EL (cell line): ENCODE data around the gene ATP11C.
"Not testable (repeated sequence)": the region's sequence is repeated elsewhere in the genome, so short reads cannot be mapped to it uniquely, and the experiment has no call there.

Experiments
- DNase-seq: peaks from one replicate; pipeline ENCODE4 v3.0.0-alpha.2; 2016

Gene ATP11C

GRCh38 chrX:139932901-139933796 is at the start of gene ATP11C:
ATP11C (minus strand) TSS chrX:139933053; CDS start chrX:139932042, 1,011 bp downstream.
- peak; percentile 87 for DNase-seq

- no peak for DNase-seq
These were observed 41.6 kb upstream of the ATP11C start for GRCh38 chrX:139974471-139974870.

DNA sequence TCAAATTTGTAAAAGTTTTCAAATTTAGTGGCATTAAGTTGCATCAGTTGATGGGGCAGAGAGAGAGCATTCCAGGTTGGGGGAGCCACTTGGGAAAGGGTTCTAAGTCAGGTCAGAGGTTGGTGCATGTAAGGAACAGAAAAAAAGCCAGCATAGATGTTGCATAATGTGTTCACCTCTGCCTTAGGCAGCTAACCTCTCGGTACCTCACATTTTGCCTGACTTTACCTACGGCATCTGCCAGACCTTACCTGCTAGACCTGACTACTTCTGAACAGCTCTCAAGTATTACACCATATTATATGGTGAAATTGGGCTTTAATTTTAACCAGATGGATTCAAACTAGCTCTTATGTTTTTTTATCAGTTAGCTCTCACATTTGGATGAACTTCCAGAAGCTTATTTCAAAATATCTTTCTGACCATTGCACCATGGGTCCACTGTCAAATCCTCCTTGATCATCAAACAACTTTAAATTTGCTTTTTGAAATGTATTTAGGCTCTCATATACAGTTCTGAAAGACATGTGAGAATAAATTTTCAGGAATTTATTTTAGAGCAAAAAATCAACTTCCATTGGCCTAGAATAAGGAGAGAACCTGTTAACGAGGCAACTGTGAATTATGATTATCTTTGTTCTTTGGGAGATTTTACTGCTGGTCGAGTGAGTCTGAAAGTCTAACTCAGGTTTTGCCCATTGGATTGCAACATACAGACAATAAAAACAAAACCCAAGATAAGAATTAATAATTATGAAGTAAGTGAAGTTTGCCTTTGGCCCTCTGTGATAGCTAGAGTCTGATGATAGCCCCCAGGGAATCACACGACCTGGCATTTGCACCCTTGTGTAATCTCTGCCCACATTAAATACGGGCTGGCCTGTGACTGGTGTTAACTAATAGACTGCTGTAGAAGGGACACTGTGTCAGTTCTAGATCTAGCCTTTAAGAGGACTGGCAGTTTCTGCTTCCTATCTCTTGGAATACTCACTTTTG is 40.1 kb upstream of the ATP11C start:
- DNase-seq, result no peak

DNA sequence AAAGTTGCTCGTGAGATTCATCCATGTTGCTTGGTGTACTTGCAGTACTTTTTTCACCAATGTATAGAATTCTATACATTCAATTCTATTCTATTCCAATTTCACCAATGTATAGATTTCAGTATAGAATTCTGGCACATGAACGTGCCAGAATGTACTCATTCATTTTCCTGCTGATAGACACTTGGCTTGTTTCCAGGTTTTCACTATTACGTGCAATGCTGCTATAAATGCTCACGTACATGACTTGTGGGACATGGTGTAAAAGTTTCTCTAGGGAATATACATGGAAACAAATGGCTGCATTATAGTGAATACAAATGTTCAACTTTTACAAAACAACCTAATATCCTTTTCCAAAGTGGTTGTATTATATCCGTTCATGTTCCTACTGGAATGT is 39.3 kb upstream of the ATP11C start:
- no peak for DNase-seq

- no peak for DNase-seq
These were observed 38.5 kb upstream of the ATP11C start for GRCh38 chrX:139971394-139971749.

GRCh38 chrX:139969286-139969685 is 36.4 kb upstream of the ATP11C start:
- DNase-seq, result no peak

DNA sequence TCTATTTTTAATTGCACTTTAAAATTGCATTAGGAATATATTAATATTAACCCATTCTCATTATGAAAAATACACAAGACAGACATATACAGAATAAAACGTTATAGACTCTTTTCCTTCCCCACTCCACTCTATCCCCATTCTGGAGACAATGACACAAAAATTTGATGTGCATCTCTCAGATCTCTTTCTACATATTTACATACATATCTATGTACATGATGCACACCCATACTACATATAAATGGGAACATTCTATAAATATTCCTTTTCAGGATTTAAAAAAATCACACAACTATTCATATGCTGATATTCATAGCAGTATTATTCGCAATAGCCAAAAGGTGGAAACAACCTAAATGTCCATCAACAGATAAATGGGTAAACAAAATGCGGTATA is 34.9 kb upstream of the ATP11C start:
- no peak for DNase-seq

DNA sequence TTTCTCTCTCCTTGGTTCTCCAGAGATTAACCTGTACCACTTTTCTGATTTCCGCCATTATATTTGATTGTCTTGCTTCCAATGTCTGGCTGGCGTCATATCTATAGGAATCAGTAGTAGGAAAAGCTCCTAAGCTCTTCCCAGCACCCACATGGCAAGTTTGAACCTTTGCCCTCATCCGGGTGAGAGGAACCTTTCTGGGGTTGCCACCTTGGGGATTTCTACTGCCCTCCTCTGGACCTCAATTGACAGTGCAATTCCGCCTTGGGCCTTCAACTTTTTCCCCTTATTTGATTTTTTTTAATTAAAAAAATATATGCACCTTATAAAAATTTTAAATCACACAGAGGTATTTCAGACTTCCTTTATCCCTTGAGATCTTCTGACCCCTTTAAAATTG is 34.4 kb upstream of the ATP11C start:
- DNase-seq, result peak; percentile 8

GRCh38 chrX:139966159-139966558 is 33.3 kb upstream of the ATP11C start:
- not testable (repeated sequence) for DNase-seq

DNA sequence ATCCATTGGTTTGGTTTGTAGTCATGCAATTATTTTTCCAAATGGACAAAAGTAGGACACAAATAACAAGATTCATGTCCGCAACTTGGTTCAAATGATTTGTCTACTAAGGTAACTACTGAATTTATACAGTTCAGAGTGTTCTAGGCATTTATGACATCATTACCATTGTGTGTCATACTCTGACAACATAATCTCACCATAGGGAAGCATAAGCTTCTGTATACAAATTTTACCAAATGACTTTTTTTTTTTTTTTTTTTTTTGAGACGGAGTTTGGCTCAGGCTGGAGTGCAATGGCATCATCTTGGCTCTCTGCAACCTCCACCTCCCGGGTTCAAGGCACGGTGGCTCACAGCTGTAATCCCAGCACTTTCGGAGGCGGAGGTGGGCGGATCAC is 32.6 kb upstream of the ATP11C start, which contains the start of gene CXorf66:
CXorf66 (minus strand) TSS at position 101 of the 400 bp plus-strand sequence; CDS start at position 76, 25 bp downstream.
- DNase-seq, result no peak

- DNase-seq, result not testable (repeated sequence)
These were observed 28.2 kb upstream of the ATP11C start for GRCh38 chrX:139961091-139961490.

GRCh38 chrX:139949703-139950102 is 16.9 kb upstream of the ATP11C start:
- no peak for DNase-seq

GRCh38 chrX:139945075-139945474 is 12.2 kb upstream of the ATP11C start:
- DNase-seq, result no peak

- no peak for DNase-seq
These were observed 3.4 kb upstream of the ATP11C start for GRCh38 chrX:139936259-139936658.

DNA sequence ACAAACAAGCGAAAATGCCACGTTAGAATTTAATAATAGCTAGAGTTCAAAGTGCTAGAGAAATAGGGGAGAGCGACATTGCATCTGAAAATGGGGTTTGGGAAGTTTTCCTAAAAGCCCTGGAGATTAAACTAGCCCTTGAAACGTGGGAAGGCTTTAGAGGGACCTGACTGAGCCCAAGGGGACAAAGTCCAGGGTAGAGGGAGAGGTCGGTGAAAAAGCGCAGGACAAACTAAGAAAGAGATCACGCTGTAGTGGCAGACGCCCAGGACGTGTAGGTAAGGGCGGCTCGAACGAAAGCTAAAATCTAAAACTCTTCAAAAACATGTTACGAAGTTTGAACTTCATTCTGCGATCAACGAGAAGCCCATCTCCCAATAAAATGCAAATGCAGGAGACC is 1.1 kb upstream of the ATP11C start:
- DNase-seq, result no peak

DNA sequence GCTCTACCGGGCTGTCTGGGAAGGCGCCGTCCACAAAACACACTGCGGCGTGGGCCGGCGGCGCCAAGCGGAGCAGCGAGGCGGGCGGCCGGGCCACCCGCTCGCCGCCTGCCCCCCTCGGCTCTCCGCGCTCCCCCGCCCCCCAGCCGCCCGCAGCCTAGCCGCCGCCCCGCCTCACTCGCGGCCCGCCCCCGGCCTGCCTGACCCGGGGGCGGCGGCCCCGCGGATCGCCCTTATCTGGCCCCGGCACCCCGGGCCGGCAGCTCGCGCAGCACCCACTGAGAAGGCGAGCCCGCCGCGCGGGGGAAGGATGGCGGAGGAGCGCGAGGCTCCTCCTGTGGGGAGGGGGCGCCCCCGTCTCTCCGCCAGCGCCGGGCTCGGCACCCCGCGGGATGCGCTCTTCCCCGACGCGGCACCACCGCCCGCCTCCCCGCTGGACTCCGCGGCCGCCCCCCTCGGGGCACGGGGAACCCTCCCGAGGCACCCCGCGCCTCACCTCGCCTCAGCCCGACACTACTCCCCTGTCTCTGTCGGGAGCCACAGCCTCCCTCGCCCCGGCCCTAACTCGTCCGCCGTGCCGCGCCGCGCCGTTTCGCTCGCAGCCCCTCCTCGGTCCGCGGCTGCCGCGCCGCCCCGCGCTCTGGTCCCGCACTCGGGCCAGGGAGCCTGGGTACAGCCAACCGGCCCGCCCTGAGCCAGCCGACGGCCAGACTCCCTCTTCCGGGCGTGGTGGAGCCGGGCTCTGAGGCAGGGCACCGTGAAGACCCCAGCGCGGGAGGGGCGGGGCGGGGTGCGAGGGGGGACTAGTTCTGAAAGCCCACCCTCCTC is 566 bp downstream of the ATP11C start:
- peak; percentile 39 for DNase-seq

- DNase-seq, result no peak
These were observed 1.2 kb downstream of the ATP11C start for GRCh38 chrX:139931646-139932072.

DNA sequence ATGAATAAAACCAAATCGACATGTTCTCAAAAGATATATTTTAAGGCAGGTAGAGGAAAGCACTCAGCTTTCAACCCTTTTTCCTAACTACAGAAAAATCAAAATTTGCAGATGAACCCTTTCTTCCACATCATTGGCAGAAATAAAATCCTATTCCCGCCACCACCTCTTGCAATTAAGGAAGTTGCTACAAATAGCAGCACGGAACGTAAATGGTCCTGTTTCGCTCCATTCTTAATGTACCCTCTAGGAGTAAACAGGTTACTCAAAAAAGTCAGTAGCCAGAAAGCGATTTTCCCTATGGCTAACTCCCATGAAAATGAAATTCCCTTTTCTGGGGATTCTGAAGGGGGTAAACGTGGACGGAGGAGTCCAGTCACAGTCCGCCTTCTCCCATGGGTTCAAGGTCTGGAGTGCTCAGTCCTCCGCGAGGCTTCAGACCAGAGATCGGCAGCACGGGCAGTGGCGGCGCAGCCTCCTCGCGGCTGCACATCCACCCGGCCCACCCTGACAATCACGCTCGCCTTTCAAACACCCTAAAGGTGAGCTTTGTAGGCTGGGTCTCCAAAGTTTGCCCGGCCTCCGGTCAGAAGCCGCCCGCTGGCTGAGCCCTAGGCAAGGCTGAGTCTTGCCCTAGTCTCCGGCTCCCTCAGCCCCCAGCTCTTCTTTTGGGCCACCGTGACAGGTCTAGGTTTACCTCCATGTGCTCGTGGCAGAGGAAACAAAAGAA is 1.8 kb downstream of the ATP11C start:
- DNase-seq, result peak; percentile 29

DNA sequence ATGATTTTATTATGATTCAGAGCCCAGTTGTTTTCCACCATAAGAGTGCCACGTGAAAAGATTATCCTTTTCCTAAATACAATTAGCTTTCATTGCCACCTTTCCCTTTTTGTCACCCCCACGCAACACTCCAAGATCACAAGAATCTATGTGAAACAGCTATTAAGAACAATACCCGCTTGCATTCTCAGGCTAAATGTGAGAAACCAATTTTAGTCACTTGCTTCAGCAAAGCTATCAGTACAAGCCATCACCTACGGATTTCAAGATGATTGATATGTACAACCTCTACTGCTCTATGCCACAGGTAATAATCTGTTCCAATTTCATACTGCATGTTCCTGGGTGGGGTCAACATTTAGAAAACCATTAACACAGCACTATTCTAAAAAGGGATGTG is 2.5 kb downstream of the ATP11C start:
- no peak for DNase-seq

DNA sequence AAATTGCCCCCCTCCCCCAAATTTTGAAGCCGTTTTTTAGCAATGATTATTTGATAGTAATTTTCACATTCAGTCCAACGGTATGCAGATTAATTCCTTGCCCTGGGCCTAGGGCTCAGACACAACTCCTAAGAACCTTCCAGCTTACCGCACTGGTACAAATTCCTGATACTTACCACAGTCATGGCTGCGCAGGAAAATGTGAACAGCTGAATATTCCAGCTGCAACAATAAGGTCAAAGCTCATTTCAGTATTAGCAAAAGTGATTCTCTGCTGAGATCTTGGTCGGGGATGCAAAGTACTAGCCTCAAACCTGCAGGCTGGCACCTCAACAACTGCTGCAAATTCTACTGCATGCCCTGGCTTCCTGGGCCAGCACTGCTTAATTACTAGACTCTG is 3.0 kb downstream of the ATP11C start:
- no peak for DNase-seq

- no peak for DNase-seq
These were observed 8.2 kb downstream of the ATP11C start for GRCh38 chrX:139924696-139925095.
